ENCODE results near the gene SMIM5. TPM values are rescaled to one million over a fixed set of nuclear protein-coding genes. Genes with fewer than 3 reads are reported as not detected.

Gene SMIM5
- total RNA-seq, 1 experiment from 2014 or later: not detected

GRCh38 chr17:75670868-75671267, 37.6 kb downstream of the SMIM5 start:
- in situ Hi-C loops (cut with HindIII; ENCODE audit: low pct_unique_long_range_greater_than_20kb, low sequenced_read_pairs): loop anchor here (10.0 kb wide), 1 partner anchor 74 kb away; no protein-coding TSS in a partner anchor
- no peak for DNase-seq (ENCODE audit: low read depth, low spot score)

GRCh38 chr17:75672011-75672410, 38.8 kb downstream of the SMIM5 start:
- in situ Hi-C loops (cut with HindIII; ENCODE audit: low pct_unique_long_range_greater_than_20kb, low sequenced_read_pairs): loop anchor here (10.0 kb wide), 1 partner anchor 73 kb away; no protein-coding TSS in a partner anchor
- no peak for DNase-seq (ENCODE audit: low read depth, low spot score)

GRCh38 chr17:75673487-75673886, 40.3 kb downstream of the SMIM5 start:
- in situ Hi-C loops (cut with HindIII; ENCODE audit: low pct_unique_long_range_greater_than_20kb, low sequenced_read_pairs): loop anchor here (10.0 kb wide), 1 partner anchor 71 kb away; no protein-coding TSS in a partner anchor

GRCh38 chr17:75676461-75676860, 43.2 kb downstream of the SMIM5 start:
- in situ Hi-C loops (cut with HindIII; ENCODE audit: low pct_unique_long_range_greater_than_20kb, low sequenced_read_pairs): loop anchor here (10.0 kb wide), 1 partner anchor 68 kb away; no protein-coding TSS in a partner anchor
- DNase-seq (ENCODE audit: low read depth, low spot score): no peak

More at GRCh38 chr17:75673487-75673886, 40.3 kb downstream of the SMIM5 start:
- no peak for DNase-seq (ENCODE audit: low read depth, low spot score)

GRCh38 chr17:75679706-75680211, 46.5 kb downstream of the SMIM5 start:
- DNase-seq (ENCODE audit: low read depth, low spot score): no peak

GRCh38 chr17:75680431-75680830, 47.2 kb downstream of the SMIM5 start:
- in situ Hi-C loops (cut with HindIII; ENCODE audit: low pct_unique_long_range_greater_than_20kb, low sequenced_read_pairs): no loop called here

More at GRCh38 chr17:75679706-75680211, 46.5 kb downstream of the SMIM5 start:
- in situ Hi-C loops (cut with HindIII; ENCODE audit: low pct_unique_long_range_greater_than_20kb, low sequenced_read_pairs): loop anchor here (10.0 kb wide), 1 partner anchor 65 kb away; no protein-coding TSS in a partner anchor

GRCh38 chr17:75681289-75681688, 48.1 kb downstream of the SMIM5 start:
- no peak for DNase-seq (ENCODE audit: low read depth, low spot score)
- in situ Hi-C loops (cut with HindIII; ENCODE audit: low pct_unique_long_range_greater_than_20kb, low sequenced_read_pairs): no loop called here

More at GRCh38 chr17:75680431-75680830, 47.2 kb downstream of the SMIM5 start:
- no peak for DNase-seq (ENCODE audit: low read depth, low spot score)

GRCh38 chr17:75683583-75683982, 50.3 kb downstream of the SMIM5 start:
- DNase-seq (ENCODE audit: low read depth, low spot score): no peak
- in situ Hi-C loops (cut with HindIII; ENCODE audit: low pct_unique_long_range_greater_than_20kb, low sequenced_read_pairs): no loop called here

GRCh38 chr17:75684249-75684648, 51.0 kb downstream of the SMIM5 start:
- in situ Hi-C loops (cut with HindIII; ENCODE audit: low pct_unique_long_range_greater_than_20kb, low sequenced_read_pairs): no loop called here
- no peak for DNase-seq (ENCODE audit: low read depth, low spot score)

- no peak for DNase-seq (ENCODE audit: low read depth, low spot score)
- in situ Hi-C loops (cut with HindIII; ENCODE audit: low pct_unique_long_range_greater_than_20kb, low sequenced_read_pairs): no loop called here
These were observed 51.7 kb downstream of the SMIM5 start for GRCh38 chr17:75684924-75685323.

GRCh38 chr17:75685499-75685898, 52.3 kb downstream of the SMIM5 start:
- DNase-seq (ENCODE audit: low read depth, low spot score): no peak
- in situ Hi-C loops (cut with HindIII; ENCODE audit: low pct_unique_long_range_greater_than_20kb, low sequenced_read_pairs): no loop called here

GRCh38 chr17:75688209-75688825, 55.1 kb downstream of the SMIM5 start:
- in situ Hi-C loops (cut with HindIII; ENCODE audit: low pct_unique_long_range_greater_than_20kb, low sequenced_read_pairs): no loop called here
- DNase-seq (ENCODE audit: low read depth, low spot score): no peak

- in situ Hi-C loops (cut with HindIII; ENCODE audit: low pct_unique_long_range_greater_than_20kb, low sequenced_read_pairs): no loop called here
- DNase-seq (ENCODE audit: low read depth, low spot score): no peak
These were observed 56.2 kb downstream of the SMIM5 start for GRCh38 chr17:75689441-75689873.

Other genes with a start within 250 kb of the SMIM5 start
- gene GRB2, start 227.8 kb upstream of the SMIM5 start, total RNA-seq (2014; rRNA removed; shearing (Covaris generic)): 146 and 154 TPM in 2 replicates
- gene TMEM94, start 176.8 kb upstream of the SMIM5 start, total RNA-seq (2014; rRNA removed; shearing (Covaris generic)): 37.3 and 51.7 TPM in 2 replicates
- 3.5 and 5.8 TPM in 2 replicates for gene CASKIN2, start 117.9 kb upstream of the SMIM5 start, total RNA-seq (2014; rRNA removed; shearing (Covaris generic))
- gene TSEN54, start 116.9 kb upstream of the SMIM5 start, total RNA-seq (2014; rRNA removed; shearing (Covaris generic)): 25.8 and 26.2 TPM in 2 replicates
- gene LLGL2, start 107.7 kb upstream of the SMIM5 start, total RNA-seq (2014; rRNA removed; shearing (Covaris generic)): 6.6 and 9.8 TPM in 2 replicates
- gene MYO15B, start 45.6 kb upstream of the SMIM5 start, total RNA-seq (2014; rRNA removed; shearing (Covaris generic)): 1.6 and 2.6 TPM in 2 replicates
- gene RECQL5, start 33.7 kb downstream of the SMIM5 start, total RNA-seq (2014; rRNA removed; shearing (Covaris generic)): 27.7 and 32.9 TPM in 2 replicates
- gene SAP30BP, start 33.9 kb downstream of the SMIM5 start, total RNA-seq (2014; rRNA removed; shearing (Covaris generic)): 70.4 and 85.1 TPM in 2 replicates
- 0.05 TPM in 1 of 2 replicates, not detected in the other for gene ITGB4, start 88.0 kb downstream of the SMIM5 start, total RNA-seq (2014; rRNA removed; shearing (Covaris generic))
- gene GALK1, start 131.8 kb downstream of the SMIM5 start, total RNA-seq (2014; rRNA removed; shearing (Covaris generic)): 52.5 and 57.2 TPM in 2 replicates
- 76.9 and 77.7 TPM in 2 replicates for gene UNK, start 151.4 kb downstream of the SMIM5 start, total RNA-seq (2014; rRNA removed; shearing (Covaris generic))
- gene UNC13D, start 211.0 kb downstream of the SMIM5 start, total RNA-seq (2014; rRNA removed; shearing (Covaris generic)): 1.3 and 1.8 TPM in 2 replicates
- gene WBP2, start 221.9 kb downstream of the SMIM5 start, total RNA-seq (2014; rRNA removed; shearing (Covaris generic)): 49.5 and 67.9 TPM in 2 replicates
- 7.3 and 8.1 TPM in 2 replicates for gene TRIM47, start 245.1 kb downstream of the SMIM5 start, total RNA-seq (2014; rRNA removed; shearing (Covaris generic))